ENCODE measurements around the gene ZBTB7C.

Gene ZBTB7C

GRCh38 chr18:48068916-48069445, 340.2 kb downstream of the ZBTB7C start:
- DNase-seq (ENCODE audit: low spot score): no peak
- in situ Hi-C loops (cut with MboI; ENCODE audit: low sequenced_read_pairs, unreplicated experiment): no loop called here
- TF ChIP-seq CTCF (IDR thresholded peaks at IDR 0.05; ENCODE audit: borderline replicate concordance, control extremely low read depth, extremely low read depth, insufficient read depth, missing control alignments): no peak

GRCh38 chr18:48066225-48066652, 342.9 kb downstream of the ZBTB7C start:
- in situ Hi-C loops (cut with MboI; ENCODE audit: low sequenced_read_pairs, unreplicated experiment): no loop called here
- no peak for DNase-seq (ENCODE audit: low spot score)
- TF ChIP-seq CTCF (IDR thresholded peaks at IDR 0.05; ENCODE audit: borderline replicate concordance, control extremely low read depth, extremely low read depth, insufficient read depth, missing control alignments): no peak

- TF ChIP-seq CTCF (IDR thresholded peaks at IDR 0.05; ENCODE audit: borderline replicate concordance, control extremely low read depth, extremely low read depth, insufficient read depth, missing control alignments): no peak
- in situ Hi-C loops (cut with MboI; ENCODE audit: low sequenced_read_pairs, unreplicated experiment): no loop called here
- no peak for DNase-seq (ENCODE audit: low spot score)
These were observed 343.6 kb downstream of the ZBTB7C start for GRCh38 chr18:48065601-48065995.

- in situ Hi-C loops (cut with MboI; ENCODE audit: low sequenced_read_pairs, unreplicated experiment): no loop called here
- DNase-seq (ENCODE audit: low spot score): no peak
- no peak for TF ChIP-seq CTCF (IDR thresholded peaks at IDR 0.05; ENCODE audit: borderline replicate concordance, control extremely low read depth, extremely low read depth, insufficient read depth, missing control alignments)
These were observed 344.1 kb downstream of the ZBTB7C start for GRCh38 chr18:48064978-48065600.

- in situ Hi-C loops (cut with MboI; ENCODE audit: low sequenced_read_pairs, unreplicated experiment): no loop called here
- no peak for DNase-seq (ENCODE audit: low spot score)
- TF ChIP-seq CTCF (IDR thresholded peaks at IDR 0.05; ENCODE audit: borderline replicate concordance, control extremely low read depth, extremely low read depth, insufficient read depth, missing control alignments): no peak
These were observed 347.2 kb downstream of the ZBTB7C start for GRCh38 chr18:48061781-48062570.

DNA sequence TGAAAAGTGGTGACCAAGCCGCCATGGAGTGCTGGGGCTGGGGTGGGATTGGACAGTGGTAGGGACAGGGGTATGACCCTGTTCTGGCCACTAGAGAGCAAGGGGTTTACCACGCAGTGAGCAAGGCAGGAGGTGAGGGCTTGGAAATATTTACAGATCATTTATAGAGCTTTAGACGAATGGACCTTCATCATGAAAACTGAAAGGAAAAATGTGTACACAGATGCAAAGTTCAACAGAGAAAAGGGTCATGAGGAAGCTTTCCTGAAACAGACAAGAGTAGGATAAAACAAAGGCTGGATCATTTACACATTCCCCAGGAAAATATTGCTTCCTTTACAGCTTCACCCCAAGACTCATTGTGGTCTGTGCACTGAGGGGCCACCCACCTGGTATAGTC, 348.2 kb downstream of the ZBTB7C start:
- in situ Hi-C loops (cut with MboI; ENCODE audit: low sequenced_read_pairs, unreplicated experiment): no loop called here
- TF ChIP-seq CTCF (IDR thresholded peaks at IDR 0.05; ENCODE audit: borderline replicate concordance, control extremely low read depth, extremely low read depth, insufficient read depth, missing control alignments): no peak
- DNase-seq (ENCODE audit: low spot score): no peak
